HG03575 (cell line): ENCODE measurements around the gene SSU72.

ENCODE experiments used
- ATAC-seq: cut with Tn5 transposase; IDR thresholded peaks from one replicate; pipeline ENCODE4 v1.9.1; 2021; ENCODE audit not compliant: unreplicated experiment, insufficient number of reproducible peaks, low FRiP score; ENCODE audit errors: extremely low read depth

The SSU72 gene

GRCh38 chr1:1574721-1575537 is at the start of gene SSU72:
SSU72 (minus strand) TSS chr1:1574863; CDS start chr1:1574557, 306 bp downstream.
- ATAC-seq, result peak; percentile 37

GRCh38 chr1:1623631-1624442 is 49.2 kb upstream of the SSU72 start:
- ATAC-seq, result no peak

GRCh38 chr1:1623181-1623630 is 48.5 kb upstream of the SSU72 start:
- no peak for ATAC-seq

- no peak for ATAC-seq
Measured at GRCh38 chr1:1622788-1623094, 48.1 kb upstream of the SSU72 start.

- ATAC-seq, result no peak
Measured at GRCh38 chr1:1622010-1622787, 47.5 kb upstream of the SSU72 start.

- ATAC-seq, result no peak
Measured at GRCh38 chr1:1621173-1622009, 46.7 kb upstream of the SSU72 start.

- ATAC-seq, result no peak
Measured at GRCh38 chr1:1620433-1621139, 45.9 kb upstream of the SSU72 start.

GRCh38 chr1:1619917-1620361 is 45.3 kb upstream of the SSU72 start:
- no peak for ATAC-seq

- no peak for ATAC-seq
Measured at GRCh38 chr1:1618396-1619068, 43.9 kb upstream of the SSU72 start.

- ATAC-seq, result no peak
Measured at GRCh38 chr1:1617925-1618324, 43.3 kb upstream of the SSU72 start.

GRCh38 chr1:1617516-1617915 is 42.9 kb upstream of the SSU72 start:
- ATAC-seq, result no peak

GRCh38 chr1:1616838-1617237 is 42.2 kb upstream of the SSU72 start:
- no peak for ATAC-seq

- ATAC-seq, result no peak
Measured at GRCh38 chr1:1616045-1616790, 41.6 kb upstream of the SSU72 start.

GRCh38 chr1:1615256-1616044 is 40.8 kb upstream of the SSU72 start, which contains the start of gene MIB2:
MIB2 (plus strand) TSS chr1:1615500; CDS start chr1:1623453, 7,953 bp downstream.
- no peak for ATAC-seq

GRCh38 chr1:1614954-1615255 is 40.2 kb upstream of the SSU72 start:
- ATAC-seq, result no peak

GRCh38 chr1:1614204-1614953 is 39.7 kb upstream of the SSU72 start:
- no peak for ATAC-seq
